Right cardiac atrium (tissue), 5 donors: ENCODE results near the gene OXGR1. TPM values are rescaled to one million over a fixed set of nuclear protein-coding genes. Genes with fewer than 3 reads are reported as not detected.

ENCODE experiments used
- ATAC-seq, 2 donors: fragments of 200-7000 bp; cut with Tn5 transposase; one replicate each; pipeline versions ENCODE4 v1.8.0 to v1.9.1; 2020; ENCODE audit warnings: moderate library complexity in 2 of 2, mild to moderate bottlenecking in 1 of 2
- DNase-seq, 3 donors: peaks; one replicate each; pipeline ENCODE4 v3.0.0-alpha.2; 2020
- H3K27ac ChIP-seq: one replicate; pipeline ENCODE4 v1.5.1; 2013; ENCODE audit warnings: mild to moderate bottlenecking, low read length, control low read depth, moderate library complexity
- H3K27me3 ChIP-seq: one replicate; pipeline ENCODE4 v1.6.1; 2013; ENCODE audit not compliant: control insufficient read depth, insufficient read depth
- H3K4me1 ChIP-seq: one replicate; pipeline ENCODE4 v1.6.1; 2013; ENCODE audit warnings: low read length; ENCODE audit not compliant: control insufficient read depth, insufficient read depth
- H3K4me3 ChIP-seq: one replicate; pipeline ENCODE4 v1.5.1; 2013; ENCODE audit warnings: low read length, control low read depth
- H3K9me3 ChIP-seq: one replicate; pipeline ENCODE4 v1.6.1; 2013; ENCODE audit warnings: low read length; ENCODE audit not compliant: control insufficient read depth
- WGBS: extraction: QIAGEN DNeasy Blood & Tissue Kit; methylation state at CpG from one replicate; pipeline ENCODE4 v1.1.7; 2013; 5-methylcytosine and 5-hydroxymethylcytosine counted together
- intact Hi-C, 4 donors: fragments of 100-400 bp; cut with DNase I; formaldehyde crosslinking; loops; one replicate each; pipeline versions ENCODE4 v1.11.0 to v1.14.0; 2022 to 2023
- polyA plus RNA-seq: library from polyadenylated mRNA; stranded (reverse); fragments of 200-250 nt; gene quantifications from one replicate; pipeline ENCODE4 v1.2.3, GENCODE V29; 2013
- total RNA-seq, 4 donors: library from RNA; stranded (reverse); fragmentation: NEBNext Ultra II Directional; extraction: Animal tissue kit (Norgen Biotek cat#: 25700); gene quantifications; one replicate each; pipeline ENCODE4 v1.2.1, GENCODE V29; 2021
- donor health status: healthy with polysubstance abuse.
- donor health status: DM: no; HTN: yes; CAD: no.
- donor health status: DM: no; HTN: no; CAD: no.
- donor health status: DM: no; HTN: yes; CAD: no; lungs with severe emphysema.
- donor health status: DM: yes; HTN: yes; CAD: no.

The OXGR1 gene
- total and polyA plus RNA-seq, 5 donors = 0.09 to 0.70 (median 0.33) TPM; not detected in 1

DNA sequence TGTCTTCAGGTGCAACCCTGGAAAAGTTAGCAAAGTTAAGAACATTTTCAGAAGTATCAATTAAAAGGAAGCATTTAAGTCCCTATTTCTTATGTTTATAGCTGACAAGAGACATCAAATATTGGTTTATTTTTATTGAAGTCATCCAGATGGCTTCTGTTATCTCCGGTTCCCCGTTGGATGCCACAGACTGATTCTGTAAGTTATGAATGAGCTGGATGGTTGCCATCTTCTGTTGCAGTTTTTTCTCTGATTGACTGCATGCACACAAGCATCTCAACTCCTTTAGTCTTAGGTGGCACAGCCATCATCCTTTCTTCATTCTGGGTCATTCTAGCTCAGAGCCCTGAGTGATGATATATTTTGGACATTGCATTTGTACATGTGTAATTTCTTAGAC is 10.6 kb upstream of the OXGR1 start:
- WGBS = 19% methylated on average over 2 of the region's 2 CpGs
- DNase-seq (no peak), ATAC-seq (no peak)
- Histone ChIP-seq H3K27me3 (peaks cover 2% of the 10 kb centered on the region), H3K9me3 (no peaks in the 10 kb centered on the region), H3K4me3 (no peak overlapping the region), H3K4me1 (no peaks in the 10 kb centered on the region), H3K27ac (no peak overlapping the region)
- intact Hi-C loops = no loop called here

DNA sequence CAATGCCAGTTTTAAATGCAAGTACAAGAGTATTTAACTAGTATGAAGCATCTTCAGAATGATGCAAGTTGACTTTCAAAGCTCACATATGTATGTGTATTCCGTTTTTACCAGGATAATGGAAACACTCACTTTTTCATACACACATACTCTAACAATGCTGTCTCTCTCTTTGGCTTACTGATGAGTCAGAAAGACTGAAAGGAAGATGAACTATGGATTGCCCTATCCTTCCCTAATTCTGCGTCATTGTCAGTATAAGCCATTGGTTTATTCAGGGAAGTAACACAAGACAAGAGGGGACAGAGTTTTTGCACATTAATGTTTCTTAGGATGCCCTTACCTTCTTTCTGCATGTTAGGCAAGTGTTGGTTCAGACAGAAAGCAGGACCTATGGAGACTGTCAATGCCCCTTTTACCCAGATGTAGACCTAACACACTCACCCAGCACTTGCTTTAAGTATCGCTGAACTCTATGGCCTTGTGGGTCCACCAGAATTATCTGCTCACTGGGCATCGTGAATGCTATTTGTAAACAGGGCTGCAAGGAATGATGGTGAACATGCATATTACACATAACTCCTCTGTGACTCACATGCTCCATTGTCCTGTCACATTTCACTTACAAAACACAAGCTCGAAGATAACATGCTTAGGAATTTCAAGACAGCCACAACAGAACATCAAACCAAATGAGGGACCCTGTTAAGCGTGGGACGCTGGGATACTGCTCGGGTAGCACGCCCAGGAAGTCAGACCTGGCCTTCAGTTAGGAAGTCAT is 10.0 kb upstream of the OXGR1 start:
- ATAC-seq (no peak), DNase-seq (no peak)
- Histone ChIP-seq H3K27me3 (peaks cover 2% of the 10 kb centered on the region), H3K9me3 (no peaks in the 10 kb centered on the region), H3K4me3 (no peak overlapping the region), H3K27ac (no peak overlapping the region), H3K4me1 (no peaks in the 10 kb centered on the region)
- intact Hi-C loops = no loop called here
- 57% methylated on average over 9 of the region's 9 CpGs for WGBS

DNA sequence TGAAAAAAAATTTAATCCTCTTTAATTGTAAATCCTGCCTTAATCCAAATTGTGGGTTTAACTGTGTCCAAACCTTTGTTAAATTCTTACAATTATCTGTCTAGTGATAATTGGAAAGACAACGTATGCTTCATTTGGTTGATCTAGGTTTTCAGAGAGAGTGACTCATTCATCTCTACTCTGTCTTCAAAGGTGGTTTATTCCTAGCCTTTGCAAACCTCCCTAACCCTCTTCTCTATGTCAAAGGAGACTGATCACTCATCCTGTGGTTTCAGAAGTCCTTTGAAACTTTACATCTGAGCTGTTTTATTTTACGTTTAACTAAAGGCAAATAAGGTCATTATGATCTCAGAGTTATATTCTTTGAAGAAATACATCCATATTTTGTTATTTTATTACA is 8.8 kb upstream of the OXGR1 start:
- 85% methylated on average over 2 of the region's 2 CpGs for WGBS
- DNase-seq (no peak), ATAC-seq (no peak)
- intact Hi-C loops = no loop called here
- H3K4me3 ChIP-seq = no peak overlapping the region
- H3K9me3 ChIP-seq = no peaks in the 10 kb centered on the region
- H3K27ac ChIP-seq = no peak overlapping the region
- no peaks in the 10 kb centered on the region for H3K4me1 ChIP-seq
- peaks cover 2% of the 10 kb centered on the region for H3K27me3 ChIP-seq

DNA sequence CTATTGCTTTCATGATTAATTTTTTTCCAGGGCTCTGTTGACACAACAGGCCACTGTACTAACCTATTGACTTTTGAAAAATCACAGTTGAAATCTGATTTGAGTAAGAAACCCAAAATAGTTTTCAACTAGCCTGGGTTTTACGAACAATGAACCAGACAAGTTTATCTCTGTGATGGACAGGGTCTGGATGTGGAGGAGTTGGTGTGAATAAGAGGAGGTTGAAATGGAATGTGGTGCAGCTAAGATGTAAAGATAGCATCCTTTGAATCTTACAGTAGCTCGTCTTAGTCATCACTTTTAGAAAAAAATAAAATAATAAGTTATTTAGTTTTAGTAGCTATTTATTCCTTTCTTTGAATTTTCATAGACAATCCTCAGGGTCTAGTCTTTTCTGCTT is 8.3 kb upstream of the OXGR1 start:
- intact Hi-C loops = no loop called here
- Histone ChIP-seq H3K9me3 (no peaks in the 10 kb centered on the region), H3K4me1 (no peaks in the 10 kb centered on the region), H3K27ac (no peak overlapping the region), H3K27me3 (peaks cover 2% of the 10 kb centered on the region), H3K4me3 (no peak overlapping the region)
- DNase-seq (no peak), ATAC-seq (no peak)
- 58% methylated on average over 2 of the region's 2 CpGs for WGBS

DNA sequence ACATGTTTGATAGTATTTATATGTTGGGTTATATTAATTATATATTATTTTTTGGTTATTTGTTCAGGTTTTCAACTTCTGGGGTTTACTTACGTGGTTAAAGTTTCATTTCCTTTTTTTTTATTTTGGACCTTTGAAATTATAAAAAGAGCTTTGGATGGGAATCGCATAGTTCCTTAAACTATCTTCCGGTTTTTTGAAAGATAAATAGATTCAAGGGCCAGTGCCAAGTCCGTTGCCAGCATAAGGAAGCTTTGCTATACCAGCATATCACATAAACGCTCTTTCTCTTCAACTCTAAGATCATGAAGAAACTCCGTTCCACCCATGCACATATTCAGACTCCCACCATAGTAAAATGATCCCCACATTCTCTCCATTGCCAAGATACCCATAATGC is 7.4 kb upstream of the OXGR1 start:
- H3K4me1 ChIP-seq = no peaks in the 10 kb centered on the region
- H3K9me3 ChIP-seq = no peaks in the 10 kb centered on the region
- intact Hi-C loops = no loop called here
- 54% methylated on average over 6 of the region's 6 CpGs for WGBS
- ATAC-seq (no peak), DNase-seq (no peak)
- H3K27me3 ChIP-seq = peaks cover 2% of the 10 kb centered on the region
- H3K4me3 ChIP-seq = no peak overlapping the region
- H3K27ac ChIP-seq = no peak overlapping the region

DNA sequence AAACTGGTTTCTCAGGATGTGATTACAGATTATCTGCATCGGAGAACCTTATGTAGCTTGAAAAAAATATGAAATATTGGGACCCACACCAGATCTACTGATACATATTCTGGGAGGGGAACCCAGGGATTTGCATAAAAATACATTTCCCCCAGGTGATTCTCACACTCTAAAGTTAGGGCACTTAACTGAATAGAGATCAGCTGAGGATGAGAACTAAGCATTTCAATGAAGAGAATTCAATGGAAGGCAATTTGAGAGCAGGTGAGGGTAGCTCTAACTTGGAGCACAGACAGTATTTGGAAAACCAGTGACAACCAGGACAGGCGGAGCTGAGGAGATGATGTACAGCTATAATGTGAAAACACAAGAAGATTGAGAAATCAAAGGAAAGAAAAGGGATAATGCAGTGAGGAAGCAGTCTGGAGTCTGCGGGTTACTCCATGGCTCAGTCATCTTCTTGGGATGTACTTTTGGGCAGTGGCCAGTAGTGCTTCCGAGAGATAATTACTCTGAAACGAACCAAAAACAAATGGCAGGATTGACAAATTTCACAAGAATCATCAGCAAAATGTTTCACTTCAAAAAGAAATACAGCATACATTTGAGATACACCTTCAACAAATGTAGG is 6.1 kb upstream of the OXGR1 start:
- intact Hi-C loops = no loop called here
- Histone ChIP-seq H3K27me3 (peaks cover 2% of the 10 kb centered on the region), H3K27ac (no peak overlapping the region), H3K4me3 (no peak overlapping the region), H3K9me3 (no peaks in the 10 kb centered on the region), H3K4me1 (no peaks in the 10 kb centered on the region)
- WGBS = 58% methylated on average over 5 of the region's 5 CpGs
- DNase-seq = no peak
- no peak for ATAC-seq

DNA sequence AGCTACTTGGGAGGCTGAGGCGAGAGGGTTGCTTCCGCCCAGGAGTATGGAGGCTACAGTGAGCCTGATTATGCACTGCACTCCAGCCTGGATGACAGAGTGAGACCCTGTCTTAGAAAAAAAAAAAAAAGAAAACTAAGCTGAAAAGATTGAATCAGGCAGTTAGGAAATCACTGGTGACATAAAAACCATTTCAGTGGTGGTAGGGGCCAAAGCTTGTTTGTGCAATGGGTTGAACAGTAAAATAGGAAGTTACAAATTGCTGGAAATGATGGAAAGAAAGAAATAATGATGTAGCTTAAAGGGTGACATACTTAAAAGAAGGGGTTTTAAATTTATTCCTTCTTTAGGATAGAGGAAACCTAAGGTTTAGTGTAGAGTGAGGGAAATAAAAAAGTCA is 4.8 kb upstream of the OXGR1 start:
- DNase-seq = no peak
- intact Hi-C loops = no loop called here
- Histone ChIP-seq H3K27me3 (peaks cover 2% of the 10 kb centered on the region), H3K4me1 (peaks cover under 1% of the 10 kb centered on the region), H3K4me3 (no peak overlapping the region), H3K9me3 (no peaks in the 10 kb centered on the region), H3K27ac (no peak overlapping the region)
- 97% methylated on average over 2 of the region's 2 CpGs for WGBS
- ATAC-seq = no peak

DNA sequence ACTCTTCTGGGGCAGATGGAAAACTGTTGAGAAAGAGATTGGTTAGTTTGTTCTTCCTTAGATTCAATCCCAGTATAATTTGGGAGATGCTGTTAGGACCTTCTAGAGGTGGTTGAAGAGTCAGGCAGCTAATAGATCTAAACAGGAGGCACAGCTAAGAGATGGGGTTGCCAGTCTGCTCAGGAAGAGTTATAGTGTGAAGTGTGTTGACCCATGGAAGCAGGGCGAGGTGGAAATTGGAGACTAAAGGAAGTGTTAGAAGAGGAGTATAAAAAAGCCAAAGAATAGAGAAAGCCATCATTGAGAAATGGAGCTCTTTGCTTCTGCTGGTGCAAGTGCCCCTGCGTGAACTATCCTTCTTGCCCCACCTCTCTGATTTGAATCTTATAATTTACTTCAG is 3.8 kb upstream of the OXGR1 start:
- peaks cover 2% of the 10 kb centered on the region for H3K27me3 ChIP-seq
- no peak overlapping the region for H3K4me3 ChIP-seq
- H3K27ac ChIP-seq = no peak overlapping the region
- H3K9me3 ChIP-seq = no peaks in the 10 kb centered on the region
- WGBS = 81% methylated on average over 2 of the region's 2 CpGs
- no peak for DNase-seq
- intact Hi-C loops = no loop called here
- peaks cover 5% of the 10 kb centered on the region for H3K4me1 ChIP-seq
- ATAC-seq = no peak

DNA sequence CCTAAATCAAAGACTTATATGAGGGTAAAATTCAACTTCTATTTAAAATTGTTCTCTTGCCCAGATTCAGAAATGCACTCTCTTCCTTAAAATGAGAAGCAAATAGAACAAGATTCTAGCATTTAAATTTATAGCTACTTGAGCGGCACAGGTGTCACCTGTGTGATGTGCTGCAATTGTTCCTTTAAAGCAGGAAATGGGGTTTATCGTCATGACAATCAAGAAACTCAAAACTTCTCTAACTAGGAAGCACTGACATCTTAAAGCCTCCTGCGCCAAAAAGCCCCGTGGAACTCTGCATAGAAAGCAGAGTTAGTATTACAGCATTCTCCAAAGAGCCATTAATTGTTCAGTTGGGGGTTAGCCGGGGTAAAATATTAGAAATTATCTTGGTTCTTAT is 2.6 kb upstream of the OXGR1 start:
- 67% methylated on average over 5 of the region's 5 CpGs for WGBS
- ATAC-seq = no peak
- peaks cover 2% of the 10 kb centered on the region for H3K27me3 ChIP-seq
- no peak overlapping the region for H3K27ac ChIP-seq
- no peaks in the 10 kb centered on the region for H3K9me3 ChIP-seq
- H3K4me1 ChIP-seq = peaks cover 5% of the 10 kb centered on the region
- intact Hi-C loops = no loop called here
- no peak for DNase-seq
- no peak overlapping the region for H3K4me3 ChIP-seq

DNA sequence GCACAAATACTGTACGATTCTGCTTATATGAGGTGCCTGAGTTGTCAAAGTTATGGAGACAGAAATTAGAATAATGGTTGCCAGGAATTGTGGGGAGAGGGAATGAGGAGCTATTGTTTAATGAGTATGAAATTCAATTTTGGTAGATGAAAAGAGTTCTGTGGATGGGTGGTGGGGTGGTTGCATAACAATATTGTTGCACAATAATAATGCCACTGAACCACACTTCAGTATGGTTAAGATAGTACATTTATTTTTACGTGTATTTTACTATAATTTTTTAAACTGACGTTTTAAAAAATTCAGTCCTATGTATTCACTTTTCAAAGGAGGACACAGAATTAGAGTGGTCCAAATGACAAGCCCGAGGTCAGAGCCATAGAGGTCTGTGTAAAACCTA is 1.8 kb upstream of the OXGR1 start:
- no peak overlapping the region for H3K27ac ChIP-seq
- intact Hi-C loops = no loop called here
- 77% methylated on average over 4 of the region's 4 CpGs for WGBS
- H3K27me3 ChIP-seq = peaks cover 2% of the 10 kb centered on the region
- ATAC-seq = no peak
- H3K9me3 ChIP-seq = no peaks in the 10 kb centered on the region
- peaks cover 5% of the 10 kb centered on the region for H3K4me1 ChIP-seq
- H3K4me3 ChIP-seq = no peak overlapping the region
- no peak for DNase-seq

DNA sequence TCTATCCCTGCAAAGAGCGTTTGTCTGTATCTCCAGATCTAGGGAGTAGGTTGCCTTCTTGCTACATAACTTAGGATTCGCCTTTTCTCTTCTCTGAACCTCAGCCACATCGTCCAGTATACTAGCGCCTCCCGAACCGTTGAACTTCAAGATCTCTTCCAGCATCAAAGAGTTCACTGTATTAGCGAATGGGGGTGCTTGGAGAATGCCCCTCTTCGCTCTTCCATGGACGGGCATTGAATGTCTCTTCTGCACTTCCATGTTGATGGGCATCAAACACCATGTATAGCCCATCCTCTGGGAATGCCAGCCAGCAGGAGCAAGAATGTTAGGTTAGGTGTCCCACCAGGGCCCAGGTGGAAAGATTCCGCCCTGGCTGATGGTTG is 575 bp upstream of the OXGR1 start:
- Histone ChIP-seq H3K27me3 (no peaks in the 10 kb centered on the region), H3K27ac (no peak overlapping the region), H3K4me3 (no peak overlapping the region), H3K4me1 (peaks cover 5% of the 10 kb centered on the region), H3K9me3 (no peaks in the 10 kb centered on the region)
- no peak for ATAC-seq
- intact Hi-C loops = no loop called here
- DNase-seq = no peak
- 54% methylated on average over 10 of the region's 10 CpGs for WGBS
